Prostate gland (tissue), 2 donors: ENCODE data around the gene CNOT6L. TPM values are rescaled to one million over a fixed set of nuclear protein-coding genes. Genes with fewer than 3 reads are reported as not detected.
"Not testable (repeated sequence)": the region's sequence is repeated elsewhere in the genome, so short reads cannot be mapped to it uniquely, and the experiment has no call there.

ENCODE experiments used
- DNase-seq: peaks from one replicate; pipeline ENCODE4 v3.0.0-alpha.2; 2019; ENCODE audit warnings: low spot score
- H3K27ac ChIP-seq, 2 donors: fragments of 200-600 bp; sonication (generic); 2 replicates each; pipeline ENCODE4 v1.5.1; 2017 to 2019
- H3K27me3 ChIP-seq: fragments of 200-600 bp; sonication (generic); replicated peaks from 2 replicates; pipeline ENCODE4 v1.5.1; 2019; ENCODE audit not compliant: insufficient read depth
- H3K36me3 ChIP-seq, 2 donors: fragments of 200-600 bp; sonication (generic); 1 replicate in 1 of 2; 2 replicates in 1 of 2; pipeline versions ENCODE4 v1.5.1 to v1.8.1; 2017 to 2019
- H3K4me1 ChIP-seq: fragments of 200-600 bp; sonication (generic); replicated peaks from 2 replicates; pipeline ENCODE4 v1.5.1; 2019
- H3K4me3 ChIP-seq, 2 donors: fragments of 200-600 bp; sonication (generic); 2 replicates each; pipeline ENCODE4 v1.5.1; 2017 to 2019
- H3K9me3 ChIP-seq: fragments of 200-600 bp; sonication (generic); 2 replicates; pipeline ENCODE4 v1.5.1; 2017
- CTCF ChIP-seq, 4 experiments: fragments of 200-600 bp in 2 of 4; fragments of 450-650 bp in 2 of 4; sonication (generic) in 2 of 4; IDR thresholded peaks; 1 replicate in 3 of 4; 2 replicates in 1 of 4; pipeline ENCODE4 v1.5.1; 2016 to 2019; ENCODE audit warnings: antibody characterized with exemption in 4 of 4, mild to moderate bottlenecking in 2 of 4, moderate library complexity in 2 of 4
- POLR2A ChIP-seq: fragments of 450-650 bp; IDR thresholded peaks from one replicate; pipeline ENCODE4 v1.6.1; 2016; ENCODE audit warnings: antibody characterized with exemption, mild to moderate bottlenecking
- POLR2AphosphoS5 ChIP-seq: sonication (generic); formaldehyde crosslinking; IDR thresholded peaks from one replicate; pipeline ENCODE4 v1.6.1; 2017; ENCODE audit warnings: antibody characterized with exemption
- WGBS: methylation state at CpG from one replicate; pipeline ENCODE4 v1.1.5; 2018; 5-methylcytosine and 5-hydroxymethylcytosine counted together
- intact Hi-C: fragments of 100-400 bp; cut with DNase I; formaldehyde crosslinking; loops from one replicate; pipeline ENCODE4 v1.14.2; 2022
- total RNA-seq, 2 donors: library from RNA; depleted of rRNA; stranded (reverse); fragments of >200 nt; gene quantifications; one replicate each; pipeline ENCODE4 v1.1.0, GENCODE V29; 2016

CNOT6L gene
- total RNA-seq, 2 donors from 2014 or later, result 27.7 to 36.6 TPM

GRCh38 chr4:77788990-77789389, 30.2 kb downstream of the CNOT6L start:
- no peaks in the 10 kb centered on the region for H3K4me1 ChIP-seq
- WGBS, result 83% methylated on average over 2 of the region's 2 CpGs
- DNase-seq, result no peak
- intact Hi-C loops, result no loop called here
- H3K9me3 ChIP-seq, result no peaks in the 10 kb centered on the region
- TF ChIP-seq CTCF (IDR thresholded peaks at IDR 0.05) (no peak), POLR2AphosphoS5 (no peak), POLR2A (no peak)
- H3K27ac ChIP-seq, result no peak overlapping the region
- no peak overlapping the region for H3K4me3 ChIP-seq
- no peaks in the 10 kb centered on the region for H3K27me3 ChIP-seq
- no peaks in the 10 kb centered on the region for H3K36me3 ChIP-seq

GRCh38 chr4:77787969-77788368, 31.2 kb downstream of the CNOT6L start:
- H3K4me1 ChIP-seq, result no peaks in the 10 kb centered on the region
- no peak overlapping the region for H3K4me3 ChIP-seq
- no peaks in the 10 kb centered on the region for H3K27me3 ChIP-seq
- H3K36me3 ChIP-seq, result no peaks in the 10 kb centered on the region
- H3K27ac ChIP-seq, result no peak overlapping the region
- H3K9me3 ChIP-seq, result no peaks in the 10 kb centered on the region
- WGBS, result 80% methylated on average over 3 of the region's 3 CpGs
- intact Hi-C loops, result no loop called here
- no peak for DNase-seq
- no peak for TF ChIP-seq POLR2AphosphoS5
- TF ChIP-seq CTCF (IDR thresholded peaks at IDR 0.05), result no peak
- TF ChIP-seq POLR2A, result no peak

- no peak for DNase-seq
- H3K4me1 ChIP-seq, result no peaks in the 10 kb centered on the region
- intact Hi-C loops, result no loop called here
- H3K27me3 ChIP-seq, result no peaks in the 10 kb centered on the region
- H3K27ac ChIP-seq, result no peak overlapping the region
- no peaks in the 10 kb centered on the region for H3K9me3 ChIP-seq
- H3K4me3 ChIP-seq, result no peak overlapping the region
- no peaks in the 10 kb centered on the region for H3K36me3 ChIP-seq
- 95% methylated on average over 6 of the region's 6 CpGs for WGBS
- TF ChIP-seq POLR2AphosphoS5 (no peak), POLR2A (no peak), CTCF (IDR thresholded peaks at IDR 0.05) (no peak)
These were observed 33.5 kb downstream of the CNOT6L start for GRCh38 chr4:77785669-77786068.

- WGBS, result 86% methylated on average over 6 of the region's 6 CpGs
- H3K4me3 ChIP-seq, result no peak overlapping the region
- no peaks in the 10 kb centered on the region for H3K27me3 ChIP-seq
- intact Hi-C loops, result no loop called here
- no peak for DNase-seq
- H3K27ac ChIP-seq, result no peak overlapping the region
- no peaks in the 10 kb centered on the region for H3K4me1 ChIP-seq
- TF ChIP-seq CTCF (IDR thresholded peaks at IDR 0.05) (no peak), POLR2AphosphoS5 (no peak), POLR2A (no peak)
- H3K36me3 ChIP-seq, result no peaks in the 10 kb centered on the region
- H3K9me3 ChIP-seq, result no peaks in the 10 kb centered on the region
These were observed 35.3 kb downstream of the CNOT6L start for GRCh38 chr4:77783895-77784294.

GRCh38 chr4:77782102-77782835, 36.9 kb downstream of the CNOT6L start:
- H3K4me1 ChIP-seq, result no peaks in the 10 kb centered on the region

GRCh38 chr4:77780762-77781161, 38.4 kb downstream of the CNOT6L start:
- 90% methylated on average over 2 of the region's 2 CpGs for WGBS
- H3K4me1 ChIP-seq, result not testable (repeated sequence)

More at GRCh38 chr4:77782102-77782835, 36.9 kb downstream of the CNOT6L start:
- H3K4me3 ChIP-seq, result no peak overlapping the region
- intact Hi-C loops, result no loop called here
- no peak for DNase-seq
- no peaks in the 10 kb centered on the region for H3K27me3 ChIP-seq
- H3K36me3 ChIP-seq, result no peaks in the 10 kb centered on the region
- H3K9me3 ChIP-seq, result no peaks in the 10 kb centered on the region
- TF ChIP-seq CTCF (IDR thresholded peaks at IDR 0.05), result no peak
- TF ChIP-seq POLR2A, result no peak
- TF ChIP-seq POLR2AphosphoS5, result no peak
- 74% methylated on average over 1 of the region's 1 CpG for WGBS
- no peak overlapping the region for H3K27ac ChIP-seq

More at GRCh38 chr4:77780762-77781161, 38.4 kb downstream of the CNOT6L start:
- intact Hi-C loops, H3K27me3 ChIP-seq, H3K36me3 ChIP-seq, H3K27ac ChIP-seq, H3K9me3 ChIP-seq, DNase-seq, H3K4me3 ChIP-seq: not testable (repeated sequence)
